SK-N-SH treated with all-trans-retinoic acid at 6 μM for 48 hours (cell line): Measurements from ENCODE around the gene FSD1L.

Experiments
- ARNTL ChIP-seq: fragments of 450-650 bp; formaldehyde crosslinking; IDR thresholded peaks from 2 replicates; pipeline ENCODE4 v1.5.0; 2020; ENCODE audit warnings: low read depth, mild to moderate bottlenecking, moderate library complexity, borderline replicate concordance
- BACH2 ChIP-seq: fragments of 250-450 bp; sonication (Bioruptor Pico); IDR thresholded peaks from 2 replicates; pipeline ENCODE4 v1.9.0; 2021; ENCODE audit warnings: mild to moderate bottlenecking, borderline replicate concordance
- CSDC2 ChIP-seq: fragments of 250-450 bp; sonication (Bioruptor Pico); IDR thresholded peaks from 2 replicates; pipeline ENCODE4 v1.5.0; 2020; ENCODE audit warnings: mild to moderate bottlenecking, moderate library complexity
- CSRNP3 ChIP-seq: fragments of 250-450 bp; sonication (Bioruptor Pico); IDR thresholded peaks from 2 replicates; pipeline ENCODE4 v1.5.1; 2021; ENCODE audit warnings: mild to moderate bottlenecking, moderate library complexity
- ESRRG ChIP-seq: fragments of 250-450 bp; sonication (Bioruptor Pico); IDR thresholded peaks from 2 replicates; pipeline ENCODE4 v1.6.1; 2021; ENCODE audit warnings: mild to moderate bottlenecking
- ISL1 ChIP-seq: fragments of 250-450 bp; sonication (Bioruptor Pico); IDR thresholded peaks from 2 replicates; pipeline ENCODE4 v2.1.2; 2022; ENCODE audit warnings: mild to moderate bottlenecking, moderate library complexity
- POU6F1 ChIP-seq: fragments of 250-450 bp; sonication (Bioruptor Pico); IDR thresholded peaks from 2 replicates; pipeline ENCODE4 v1.8.0; 2021; ENCODE audit warnings: low read depth, mild to moderate bottlenecking, moderate library complexity, borderline replicate concordance
- PPARA ChIP-seq: fragments of 250-450 bp; sonication (Bioruptor Pico); IDR thresholded peaks from 2 replicates; pipeline ENCODE4 v1.5.0; 2020; ENCODE audit warnings: mild to moderate bottlenecking, borderline replicate concordance
- RARB ChIP-seq: fragments of 250-450 bp; sonication (Bioruptor Pico); IDR thresholded peaks from 2 replicates; pipeline ENCODE4 v1.8.0; 2021; ENCODE audit warnings: mild to moderate bottlenecking, moderate library complexity
- TCF4 ChIP-seq: fragments of 250-450 bp; sonication (Bioruptor Pico); IDR thresholded peaks from 2 replicates; pipeline ENCODE4 v1.8.0; 2021; ENCODE audit warnings: mild to moderate bottlenecking, moderate library complexity, borderline replicate concordance
- ZC3H10 ChIP-seq: fragments of 250-450 bp; sonication (Bioruptor Pico); IDR thresholded peaks from 2 replicates; pipeline ENCODE4 v1.5.1; 2021; ENCODE audit warnings: mild to moderate bottlenecking, moderate library complexity
- ZNF70 ChIP-seq: fragments of 450-650 bp; formaldehyde crosslinking; IDR thresholded peaks from 2 replicates; pipeline ENCODE4 v1.5.0; 2020; ENCODE audit warnings: mild to moderate bottlenecking, moderate library complexity
- ZNF8 ChIP-seq: fragments of 450-650 bp; formaldehyde crosslinking; IDR thresholded peaks from 2 replicates; pipeline ENCODE4 v1.5.0; 2020; ENCODE audit warnings: mild to moderate bottlenecking, moderate library complexity

GRCh38 chr9:105496826-105497225 lies 49.0 kb downstream of the FSD1L start:
- TF ChIP-seq ESRRG (CRISPR knock-in tag) (no peak), ARNTL (CRISPR knock-in tag) (no peak), ZNF8 (CRISPR knock-in tag) (no peak), RARB (CRISPR knock-in tag) (no peak), CSDC2 (CRISPR knock-in tag) (no peak), ZNF70 (CRISPR knock-in tag) (no peak), BACH2 (CRISPR knock-in tag) (no peak), ZC3H10 (no peak), TCF4 (CRISPR knock-in tag) (no peak), ISL1 (CRISPR knock-in tag) (no peak), PPARA (CRISPR knock-in tag) (no peak), CSRNP3 (CRISPR knock-in tag) (no peak), POU6F1 (CRISPR knock-in tag) (no peak)
